ENCODE results near the gene ZNF488. TPM values are rescaled to one million over a fixed set of nuclear protein-coding genes. Genes with fewer than 3 reads are reported as not detected.

Gene ZNF488
- total RNA-seq, 1 donor = 0.18 TPM

- DNase-seq (ENCODE audit: low read depth) = no peak
- no peak overlapping the region for H3K4me3 ChIP-seq (ENCODE audit: low read depth, low read length)
- TF ChIP-seq CTCF (IDR thresholded peaks at IDR 0.05; ENCODE audit: insufficient read depth, low read length) = no peak
Observed at GRCh38 chr10:47410271-47410670, 26.2 kb upstream of the ZNF488 start.

DNA sequence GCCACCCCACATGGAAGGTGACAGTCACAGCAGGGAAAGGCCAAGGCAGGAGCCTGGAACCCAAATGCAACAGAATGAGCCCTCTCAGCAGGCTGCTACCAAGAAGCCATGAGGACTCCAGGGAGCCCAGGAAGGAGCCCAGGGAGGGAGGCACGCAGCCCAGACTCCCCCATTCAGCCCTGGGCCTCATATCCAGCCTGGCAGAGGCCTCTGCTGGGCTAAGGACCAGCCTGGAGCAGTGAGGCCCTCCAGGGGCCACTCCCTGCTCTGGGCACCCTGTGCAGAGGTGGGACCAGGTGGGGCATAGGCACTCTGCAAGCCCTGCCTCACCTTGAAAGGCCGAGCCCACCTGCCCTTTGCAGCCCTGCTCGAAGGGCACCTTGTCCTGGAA lies 25.8 kb upstream of the ZNF488 start:
- no peak for DNase-seq (ENCODE audit: low read depth)
- TF ChIP-seq CTCF (IDR thresholded peaks at IDR 0.05; ENCODE audit: insufficient read depth, low read length) = no peak
- no peak overlapping the region for H3K4me3 ChIP-seq (ENCODE audit: low read depth, low read length)

DNA sequence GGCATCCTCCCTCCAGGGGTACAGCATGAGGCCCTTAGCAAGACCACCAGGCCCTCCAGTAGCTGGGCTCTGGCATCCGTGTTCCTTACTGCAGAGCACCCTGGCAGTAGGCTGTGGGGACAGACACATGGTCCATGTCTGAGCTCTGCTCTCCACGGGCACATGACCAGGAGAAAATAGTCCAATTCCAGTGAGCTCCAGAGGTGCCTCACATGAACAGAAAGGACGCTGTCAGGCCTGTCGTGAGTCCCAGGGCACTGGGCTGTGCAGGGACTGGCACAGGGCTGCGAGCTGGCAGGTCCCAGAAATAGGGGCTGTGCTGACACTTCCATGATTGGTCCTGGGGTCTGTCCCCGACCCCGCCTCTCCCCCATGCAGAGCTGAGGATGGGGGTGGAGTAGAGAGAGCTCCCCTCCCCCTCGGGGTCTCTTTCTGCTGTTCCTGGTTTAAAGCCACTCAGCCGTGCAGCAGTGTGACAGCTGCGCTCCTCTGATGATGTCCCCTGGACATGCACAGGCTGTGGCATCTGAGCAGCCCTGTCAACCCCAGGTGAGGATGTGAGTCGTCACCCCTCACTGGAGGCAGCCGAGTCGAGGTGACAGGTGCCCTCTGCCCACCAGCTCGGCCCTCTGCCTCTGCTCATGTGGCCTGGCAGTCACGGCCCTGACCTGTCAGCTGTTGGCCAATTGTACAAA lies 25.2 kb upstream of the ZNF488 start:
- no peak overlapping the region for H3K4me3 ChIP-seq (ENCODE audit: low read depth, low read length)
- no peak for TF ChIP-seq CTCF (IDR thresholded peaks at IDR 0.05; ENCODE audit: insufficient read depth, low read length)
- DNase-seq (ENCODE audit: low read depth) = no peak

DNA sequence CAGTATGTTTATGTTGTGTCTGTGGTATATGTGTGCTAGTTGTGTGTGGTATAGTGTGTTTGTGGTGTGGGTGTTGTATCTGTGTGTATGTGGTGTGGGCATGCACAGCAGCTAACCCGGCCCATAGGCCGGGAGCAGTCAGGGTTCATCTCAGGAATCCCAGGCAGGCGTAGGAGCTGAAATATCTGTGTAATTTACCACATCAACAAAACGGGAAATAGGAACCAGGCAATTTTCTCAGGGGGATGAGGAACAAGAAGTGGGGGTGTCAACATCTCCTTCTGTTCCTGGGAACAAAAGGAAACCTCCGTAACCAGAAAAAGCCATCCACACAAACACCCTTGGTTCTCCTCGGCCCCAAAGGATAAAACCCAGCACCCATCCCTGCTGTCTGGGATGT lies 24.5 kb upstream of the ZNF488 start:
- DNase-seq (ENCODE audit: low read depth) = no peak
- no peak for TF ChIP-seq CTCF (IDR thresholded peaks at IDR 0.05; ENCODE audit: insufficient read depth, low read length)

GRCh38 chr10:47406870-47407691 lies 23.0 kb upstream of the ZNF488 start:
- TF ChIP-seq CTCF (IDR thresholded peaks at IDR 0.05; ENCODE audit: insufficient read depth, low read length) = no peak
- peak; percentile 76 for DNase-seq (ENCODE audit: low read depth)
- H3K4me3 ChIP-seq (ENCODE audit: low read depth, low read length) = no peak overlapping the region

More for the DNA sequence above, 24.5 kb upstream of the ZNF488 start:
- H3K4me3 ChIP-seq (ENCODE audit: low read depth, low read length) = no peak overlapping the region

GRCh38 chr10:47406548-47406869 lies 22.4 kb upstream of the ZNF488 start:
- no peak overlapping the region for H3K4me3 ChIP-seq (ENCODE audit: low read depth, low read length)
- DNase-seq (ENCODE audit: low read depth) = no peak
- TF ChIP-seq CTCF (IDR thresholded peaks at IDR 0.05; ENCODE audit: insufficient read depth, low read length) = no peak
